MM.1S (cell line): Measurements from ENCODE around the gene GNG3.

ENCODE experiments used
- DNase-seq: peaks from one replicate; pipeline ENCODE4 v3.0.0-alpha.2; 2015
- H2AFZ ChIP-seq: fragments of 300-600 bp; sonication (generic); 2 replicates; pipeline ENCODE4 v1.6.0; 2016; ENCODE audit warnings: antibody characterized with exemption, low read length
- H3F3A ChIP-seq: fragments of 300-600 bp; sonication (generic); 2 replicates; pipeline ENCODE4 v1.6.1; 2016; ENCODE audit warnings: mild to moderate bottlenecking, antibody characterized with exemption, low read length, moderate library complexity, mixed read lengths; ENCODE audit not compliant: insufficient read depth
- H3K27ac ChIP-seq: fragments of 300-600 bp; sonication (generic); 2 replicates; pipeline ENCODE4 v1.5.1; 2016; ENCODE audit warnings: mild to moderate bottlenecking, low read length
- H3K27me3 ChIP-seq: fragments of 300-600 bp; sonication (generic); replicated peaks from 2 replicates; pipeline ENCODE4 v1.6.0; 2016; ENCODE audit warnings: low read length; ENCODE audit not compliant: insufficient read depth
- H3K36me3 ChIP-seq: fragments of 300-600 bp; sonication (generic); replicated peaks from 2 replicates; pipeline ENCODE4 v1.6.1; 2016; ENCODE audit warnings: mild to moderate bottlenecking, low read length, mixed read lengths; ENCODE audit not compliant: insufficient read depth
- H3K4me1 ChIP-seq: fragments of 300-600 bp; sonication (generic); 2 replicates; pipeline ENCODE4 v1.6.1; 2016; ENCODE audit warnings: low read length, mixed read lengths
- H3K4me2 ChIP-seq: fragments of 300-600 bp; sonication (generic); 2 replicates; pipeline ENCODE4 v1.6.0; 2016; ENCODE audit warnings: low read depth, low read length
- H3K4me3 ChIP-seq: fragments of 300-600 bp; sonication (generic); 2 replicates; pipeline ENCODE4 v1.5.1; 2016; ENCODE audit warnings: low read length, mixed read lengths
- H3K79me2 ChIP-seq: fragments of 300-600 bp; sonication (generic); 2 replicates; pipeline ENCODE4 v1.6.1; 2016; ENCODE audit warnings: mixed run types, low read length, mixed read lengths
- H3K9ac ChIP-seq: fragments of 300-600 bp; sonication (generic); 2 replicates; pipeline ENCODE4 v1.6.1; 2016; ENCODE audit warnings: low read length, mixed read lengths
- H3K9me2 ChIP-seq: fragments of 300-600 bp; sonication (generic); replicated peaks from 2 replicates; pipeline ENCODE4 v1.6.1; 2016; ENCODE audit warnings: mild to moderate bottlenecking, low read length, mixed read lengths; ENCODE audit not compliant: insufficient read depth
- H3K9me3 ChIP-seq: fragments of 300-600 bp; sonication (generic); replicated peaks from 2 replicates; pipeline ENCODE4 v1.6.1; 2016; ENCODE audit warnings: mild to moderate bottlenecking, low read length, mixed read lengths; ENCODE audit not compliant: insufficient read depth
- H4K20me1 ChIP-seq: fragments of 300-600 bp; sonication (generic); 2 replicates; pipeline ENCODE4 v1.6.1; 2016; ENCODE audit warnings: mild to moderate bottlenecking, low read length, moderate library complexity, mixed read lengths; ENCODE audit not compliant: insufficient read depth
- EZH2 ChIP-seq: fragments of 300-600 bp; sonication (generic); optimal IDR thresholded peaks from 2 replicates; pipeline ENCODE3; 2017; ENCODE audit warnings: low read depth, mild to moderate bottlenecking, antibody characterized with exemption, low read length, mixed read lengths
- EZH2phosphoT487 ChIP-seq: fragments of 300-600 bp; sonication (generic); IDR thresholded peaks from 2 replicates; pipeline ENCODE4 v1.6.1; 2018; ENCODE audit warnings: antibody characterized with exemption, low read length
- TF ChIP-seq, protein P1 (sequence below): fragments of 300-600 bp; sonication (generic); IDR thresholded peaks from 2 replicates; pipeline ENCODE4 v1.5.1; 2016; ENCODE audit warnings: antibody characterized with exemption, low read length, mixed read lengths

GNG3 gene

DNA sequence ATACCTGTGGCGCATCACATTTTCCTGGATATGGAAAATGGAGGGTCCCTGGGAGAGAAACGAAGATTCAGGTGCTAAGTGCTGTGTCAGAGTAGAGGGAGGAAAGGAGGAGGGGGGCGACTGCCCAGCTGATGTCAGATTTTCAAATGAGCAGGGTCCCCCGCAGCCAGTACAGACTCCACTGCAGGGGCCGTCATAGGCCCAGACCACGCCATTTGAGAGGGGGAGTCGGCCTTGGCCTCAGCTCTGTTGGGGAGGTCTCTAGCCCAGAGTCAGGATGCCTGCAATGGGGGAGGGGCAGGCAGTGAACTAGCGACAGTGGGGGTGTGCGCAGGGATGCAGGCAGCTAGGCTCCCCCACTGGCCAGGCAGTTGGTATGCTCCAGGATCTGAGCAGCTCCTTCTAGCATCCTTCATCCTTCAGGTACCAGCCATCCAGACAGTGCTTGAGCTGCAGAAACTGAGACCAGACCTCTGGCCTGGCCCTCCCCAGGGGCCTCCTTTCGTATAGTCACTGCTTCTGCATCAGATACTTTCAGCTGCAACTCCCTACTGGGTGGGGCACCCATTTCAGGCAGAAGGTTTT, at the start of gene GNG3, which contains the start of gene BSCL2:
TSS of gene GNG3 (plus strand) at position 400 of the 585 bp plus-strand sequence. CDS start 620 bp downstream, outside the sequence.
TSS of gene BSCL2 (minus strand) at position 148 of the 585 bp plus-strand sequence. CDS start 229 bp downstream, outside the sequence.
- Histone ChIP-seq H3K9ac (peak within 1 kb of the TSS; percentile 93; the same call in 1 of the 2 replicates), H3K4me3 (peak within 1 kb of the TSS; percentile 83), H3K4me2 (peak within 1 kb of the TSS; percentile 96), H3K27me3 (no peaks in the 10 kb centered on the region), H3K4me1 (peaks cover 37% of the 10 kb centered on the region), H3K27ac (peak within 1 kb of the TSS; percentile 2; the same call in 1 of the 2 replicates), H4K20me1 (no peaks in the 10 kb centered on the region), H3K9me2 (no peaks in the 10 kb centered on the region), H3K79me2 (peaks cover 30% of the 10 kb centered on the region), H3K36me3 (no peaks in the 10 kb centered on the region), H3K9me3 (no peaks in the 10 kb centered on the region), H3F3A (peaks cover 42% of the 10 kb centered on the region), H2AFZ (peak within 1 kb of the TSS; percentile 87)
- no peak for DNase-seq
- TF ChIP-seq, protein P1, sequence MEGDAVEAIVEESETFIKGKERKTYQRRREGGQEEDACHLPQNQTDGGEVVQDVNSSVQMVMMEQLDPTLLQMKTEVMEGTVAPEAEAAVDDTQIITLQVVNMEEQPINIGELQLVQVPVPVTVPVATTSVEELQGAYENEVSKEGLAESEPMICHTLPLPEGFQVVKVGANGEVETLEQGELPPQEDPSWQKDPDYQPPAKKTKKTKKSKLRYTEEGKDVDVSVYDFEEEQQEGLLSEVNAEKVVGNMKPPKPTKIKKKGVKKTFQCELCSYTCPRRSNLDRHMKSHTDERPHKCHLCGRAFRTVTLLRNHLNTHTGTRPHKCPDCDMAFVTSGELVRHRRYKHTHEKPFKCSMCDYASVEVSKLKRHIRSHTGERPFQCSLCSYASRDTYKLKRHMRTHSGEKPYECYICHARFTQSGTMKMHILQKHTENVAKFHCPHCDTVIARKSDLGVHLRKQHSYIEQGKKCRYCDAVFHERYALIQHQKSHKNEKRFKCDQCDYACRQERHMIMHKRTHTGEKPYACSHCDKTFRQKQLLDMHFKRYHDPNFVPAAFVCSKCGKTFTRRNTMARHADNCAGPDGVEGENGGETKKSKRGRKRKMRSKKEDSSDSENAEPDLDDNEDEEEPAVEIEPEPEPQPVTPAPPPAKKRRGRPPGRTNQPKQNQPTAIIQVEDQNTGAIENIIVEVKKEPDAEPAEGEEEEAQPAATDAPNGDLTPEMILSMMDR = no peak
- no peak for TF ChIP-seq EZH2phosphoT487
- TF ChIP-seq EZH2 = no peak

DNA sequence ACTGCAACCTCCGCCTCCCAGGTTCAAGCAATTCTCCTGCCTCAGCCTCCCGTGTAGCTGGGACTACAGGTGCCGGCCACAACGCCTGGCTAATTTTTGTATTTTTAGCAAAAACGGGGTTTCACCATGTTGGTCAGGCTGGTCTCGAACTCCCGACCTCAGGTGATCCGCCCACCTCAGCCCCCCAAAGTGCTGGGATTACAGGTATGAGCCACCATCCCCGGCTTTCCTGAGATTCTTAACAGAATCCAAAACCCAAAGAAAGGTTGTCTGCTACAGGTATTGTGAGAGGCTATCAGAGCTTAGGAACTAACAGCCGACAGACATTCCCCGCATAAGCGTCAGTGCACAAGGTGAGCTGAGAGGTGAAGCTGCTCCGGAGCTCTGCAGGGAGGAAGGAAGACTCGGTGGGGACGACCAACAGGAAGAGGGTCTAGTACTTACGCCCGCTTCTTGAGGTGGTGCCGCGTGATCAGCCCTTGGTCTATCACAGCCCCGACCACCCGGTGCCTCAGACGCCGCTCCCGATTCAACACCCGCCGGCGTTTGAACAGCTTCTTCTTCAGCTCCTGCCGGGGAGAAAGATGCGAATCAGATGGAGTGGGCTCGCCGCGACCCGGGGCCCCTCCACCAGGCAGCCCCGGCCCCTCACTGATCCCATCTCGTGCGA, 42.9 kb upstream of the GNG3 start:
- TF ChIP-seq, protein P1 = no peak
- TF ChIP-seq EZH2 (no peak), EZH2phosphoT487 (no peak)
- H3K27ac ChIP-seq = peak overlapping the region; percentile 67; the same call in 1 of the 2 replicates
- H3K79me2 ChIP-seq = peaks cover 36% of the 10 kb centered on the region
- H3K4me1 ChIP-seq = peaks cover 5% of the 10 kb centered on the region; the same call in 1 of the 2 replicates
- H3K9me2 ChIP-seq = no peaks in the 10 kb centered on the region
- no peaks in the 10 kb centered on the region for H3K9me3 ChIP-seq
- H3F3A ChIP-seq = peaks cover 36% of the 10 kb centered on the region
- H3K4me2 ChIP-seq = peak overlapping the region; percentile 70; the same call in 1 of the 2 replicates
- DNase-seq = peak; percentile 69
- H3K36me3 ChIP-seq = no peaks in the 10 kb centered on the region; the same call in 1 of the 2 replicates
- peak overlapping the region; percentile 98 for H2AFZ ChIP-seq
- H3K27me3 ChIP-seq = no peaks in the 10 kb centered on the region
- peak overlapping the region; percentile 97 for H3K4me3 ChIP-seq
- peak overlapping the region; percentile 83 for H3K9ac ChIP-seq
- no peaks in the 10 kb centered on the region for H4K20me1 ChIP-seq

DNA sequence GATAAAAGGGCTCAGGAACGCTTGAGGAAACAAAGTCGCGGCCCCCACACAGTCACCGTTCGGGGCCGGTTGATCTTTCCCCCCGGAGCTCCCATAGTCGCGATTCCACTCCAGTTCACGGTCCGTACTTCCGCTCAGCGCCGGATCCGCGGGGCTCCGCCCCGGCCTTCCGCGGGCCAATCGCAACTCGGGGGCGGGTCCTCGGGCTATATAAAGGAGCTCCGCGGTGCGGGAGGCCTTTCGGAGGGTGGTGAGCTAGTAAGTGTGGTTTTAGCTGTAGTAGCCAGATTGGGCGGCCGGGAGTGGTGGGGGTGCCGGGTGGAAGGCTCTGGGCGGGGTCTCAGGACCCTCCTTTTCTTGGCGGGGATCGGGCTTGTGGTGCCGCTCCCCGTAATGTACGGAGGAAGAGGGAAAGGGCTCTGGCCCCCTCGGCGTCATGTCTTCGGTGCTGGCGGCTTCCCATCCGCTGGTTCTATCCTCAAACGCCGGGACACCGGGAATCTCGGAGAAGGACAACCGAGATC, 42.3 kb upstream of the GNG3 start, which contains the start of the genes C11orf98 and CSKMT:
TSS of gene C11orf98 (minus strand) at position 136 of the 524 bp plus-strand sequence. CDS start at position 95, 41 bp downstream.
TSS of gene CSKMT (plus strand) at position 238 of the 524 bp plus-strand sequence. CDS start 568 bp downstream, outside the sequence.
- Histone ChIP-seq H4K20me1 (no peaks in the 10 kb centered on the region), H3K4me3 (peak within 1 kb of the TSS; percentile 97), H3K9ac (peak within 1 kb of the TSS; percentile 83), H3K4me2 (peak within 1 kb of the TSS; percentile 70), H3K27me3 (no peaks in the 10 kb centered on the region), H3F3A (peaks cover 42% of the 10 kb centered on the region), H3K9me3 (no peaks in the 10 kb centered on the region), H3K36me3 (no peaks in the 10 kb centered on the region; the same call in 1 of the 2 replicates), H3K79me2 (peaks cover 36% of the 10 kb centered on the region), H2AFZ (peak within 1 kb of the TSS; percentile 98), H3K27ac (peak within 1 kb of the TSS; percentile 67; the same call in 1 of the 2 replicates), H3K9me2 (no peaks in the 10 kb centered on the region), H3K4me1 (peaks cover 5% of the 10 kb centered on the region; the same call in 1 of the 2 replicates)
- peak; percentile 93 for DNase-seq
- no peak for TF ChIP-seq EZH2
- TF ChIP-seq EZH2phosphoT487 = no peak
- TF ChIP-seq, protein P1 = no peak
